Effector memory CD8-positive, alpha-beta T cell (primary cell): ENCODE measurements around the gene ERN1.

ENCODE experiments used
- ATAC-seq: fragments of 150-1000 bp; cut with Tn5 transposase; replicated peaks from 2 replicates; pipeline ENCODE4 v1.10.0; 2021; ENCODE audit warnings: mild to moderate bottlenecking, moderate library complexity
- DNase-seq, 3 experiments: peaks; one replicate each; pipeline ENCODE4 v3.0.0; 2021
- H3K27ac Mint-ChIP-seq, 2 donors: one replicate each; pipeline ENCODE4 v1.8.0; 2022; ENCODE audit warnings: mild to moderate bottlenecking in 2 of 2, mixed read lengths in 2 of 2, moderate library complexity in 2 of 2
- H3K27me3 Mint-ChIP-seq, 2 donors: one replicate each; pipeline ENCODE4 v1.8.0; 2022; ENCODE audit warnings: mixed read lengths in 2 of 2
- H3K36me3 Mint-ChIP-seq: one replicate; pipeline ENCODE4 v1.8.0; 2022; ENCODE audit warnings: mild to moderate bottlenecking, moderate library complexity, mixed read lengths; ENCODE audit not compliant: insufficient read depth
- H3K4me1 Mint-ChIP-seq, 2 donors: one replicate each; pipeline ENCODE4 v1.8.0; 2022; ENCODE audit warnings: low read depth in 2 of 2, mixed read lengths in 2 of 2
- H3K4me3 Mint-ChIP-seq, 2 donors: one replicate each; pipeline ENCODE4 v1.8.0; 2022; ENCODE audit warnings: mild to moderate bottlenecking in 2 of 2, mixed read lengths in 2 of 2, moderate library complexity in 2 of 2
- H3K9me3 Mint-ChIP-seq, 2 donors: one replicate each; pipeline ENCODE4 v1.8.0; 2022; ENCODE audit warnings: mixed read lengths in 2 of 2

ERN1 gene

GRCh38 chr17:64138441-64138840, 8.5 kb upstream of the ERN1 start:
- Mint-ChIP-seq H3K4me1 (peaks cover 4% of the 10 kb centered on the region in 2 donors), H3K4me3 (no peak overlapping the region), H3K9me3 (no peaks in the 10 kb centered on the region), H3K27me3 (no peaks in the 10 kb centered on the region), H3K27ac (no peak overlapping the region), H3K36me3 (no peaks in the 10 kb centered on the region)
- DNase-seq (no peak), ATAC-seq (no peak)

GRCh38 chr17:64135000-64135399, 5.1 kb upstream of the ERN1 start:
- ATAC-seq, result no peak
- Mint-ChIP-seq H3K9me3 (no peaks in the 10 kb centered on the region), H3K36me3 (peaks cover 9% of the 10 kb centered on the region), H3K4me3 (no peak overlapping the region), H3K27me3 (no peaks in the 10 kb centered on the region), H3K27ac (no peak overlapping the region), H3K4me1 (peaks cover 10 to 12% of the 10 kb centered on the region in 2 donors)
- no peak for DNase-seq

DNA sequence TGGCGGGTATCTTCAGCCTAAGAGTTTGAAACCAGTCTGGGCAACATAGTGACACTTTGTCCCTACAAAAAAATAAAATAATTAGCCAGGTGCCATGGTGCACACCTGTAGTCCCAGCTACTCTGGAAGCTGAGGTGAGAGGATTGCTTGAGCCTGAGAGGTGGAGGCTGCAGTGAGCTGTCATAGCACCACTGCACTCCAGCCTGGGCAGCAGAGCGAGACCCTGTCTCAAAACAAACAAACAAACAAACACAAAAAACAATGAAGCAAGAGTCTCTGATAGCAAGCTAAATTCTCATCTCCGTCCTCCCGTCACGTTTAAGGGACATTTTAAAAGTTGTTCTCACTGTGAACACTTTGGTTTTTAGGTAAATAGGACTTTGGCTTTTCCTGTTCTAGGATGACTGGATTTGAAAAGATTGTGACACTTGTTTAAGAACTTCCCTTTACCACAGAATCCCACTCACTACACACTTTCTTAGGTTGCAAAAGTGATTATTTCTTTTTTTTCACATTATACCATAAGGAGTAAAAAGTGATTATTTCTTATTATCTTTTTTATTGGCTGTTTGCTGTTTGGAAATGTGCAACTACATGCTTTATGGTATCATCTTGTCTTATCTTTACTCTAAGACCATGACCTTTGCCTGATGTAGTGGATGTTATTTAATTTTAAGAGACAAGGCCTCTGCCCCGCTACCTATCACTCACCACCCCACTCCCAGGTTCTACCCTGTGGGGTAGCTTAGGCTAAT, 4.4 kb upstream of the ERN1 start:
- no peaks in the 10 kb centered on the region for H3K27me3 Mint-ChIP-seq
- no peaks in the 10 kb centered on the region for H3K9me3 Mint-ChIP-seq
- H3K4me3 Mint-ChIP-seq, result no peak overlapping the region
- ATAC-seq, result no peak
- H3K27ac Mint-ChIP-seq, result no peak overlapping the region
- peaks cover 12% of the 10 kb centered on the region for H3K36me3 Mint-ChIP-seq
- DNase-seq, result no peak
- H3K4me1 Mint-ChIP-seq, result peaks cover 10 to 12% of the 10 kb centered on the region in 2 donors

- no peaks in the 10 kb centered on the region for H3K9me3 Mint-ChIP-seq
- DNase-seq (peak in 2 of 3 experiments; percentile 25 to 26), ATAC-seq (no peak)
- peaks cover 18% of the 10 kb centered on the region for H3K36me3 Mint-ChIP-seq
- H3K4me3 Mint-ChIP-seq, result no peak overlapping the region
- H3K27ac Mint-ChIP-seq, result no peak overlapping the region
- H3K27me3 Mint-ChIP-seq, result no peaks in the 10 kb centered on the region
- peaks cover 15% of the 10 kb centered on the region in 2 donors for H3K4me1 Mint-ChIP-seq
Observed at GRCh38 chr17:64133546-64134215, 3.7 kb upstream of the ERN1 start.

- no peak for DNase-seq
- peak overlapping the region in 1 of 2 donors; percentile 98 for H3K27ac Mint-ChIP-seq
Observed at GRCh38 chr17:64131606-64132270, 1.8 kb upstream of the ERN1 start.

GRCh38 chr17:64130559-64131001, 636 bp upstream of the ERN1 start:
- Mint-ChIP-seq H3K4me1 (peaks cover 32 to 38% of the 10 kb centered on the region in 2 donors), H3K4me3 (peak overlapping the region; percentile 79 to 81), H3K9me3 (no peaks in the 10 kb centered on the region), H3K36me3 (peaks cover 42% of the 10 kb centered on the region), H3K27me3 (no peaks in the 10 kb centered on the region), H3K27ac (peak overlapping the region; percentile 96 to 98)
- peak in 2 of 3 experiments; percentile 41 to 42 for DNase-seq
- peak; percentile 46 for ATAC-seq

More at GRCh38 chr17:64131606-64132270, 1.8 kb upstream of the ERN1 start:
- no peak for ATAC-seq
- Mint-ChIP-seq H3K4me3 (no peak overlapping the region), H3K27me3 (no peaks in the 10 kb centered on the region), H3K4me1 (peaks cover 22 to 28% of the 10 kb centered on the region in 2 donors), H3K36me3 (peaks cover 31% of the 10 kb centered on the region), H3K9me3 (no peaks in the 10 kb centered on the region)

DNA sequence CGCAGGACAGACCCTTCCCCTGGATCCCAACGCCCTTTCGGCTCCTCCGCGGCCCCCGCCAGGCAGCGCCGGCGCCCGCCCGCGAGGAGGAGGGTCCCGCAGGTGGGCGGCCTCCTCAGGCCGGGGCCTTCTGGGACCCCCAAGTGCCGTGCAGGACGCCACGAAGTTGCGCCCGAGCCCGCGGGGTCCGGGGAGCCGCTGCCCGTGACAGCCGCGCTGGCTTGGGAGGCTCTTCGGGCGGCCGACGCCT, 504 bp downstream of the ERN1 start:
- Mint-ChIP-seq H3K27me3 (no peaks in the 10 kb centered on the region), H3K36me3 (peaks cover 51% of the 10 kb centered on the region), H3K27ac (peak overlapping the region in 1 of 2 donors; percentile 89), H3K9me3 (no peaks in the 10 kb centered on the region), H3K4me1 (peaks cover 41 to 49% of the 10 kb centered on the region in 2 donors), H3K4me3 (peak overlapping the region; percentile 89 to 90)
- ATAC-seq (no peak), DNase-seq (no peak)

GRCh38 chr17:64128787-64129514, 993 bp downstream of the ERN1 start:
- no peaks in the 10 kb centered on the region for H3K27me3 Mint-ChIP-seq
- H3K27ac Mint-ChIP-seq, result peak overlapping the region; percentile 81 to 89
- H3K36me3 Mint-ChIP-seq, result peaks cover 55% of the 10 kb centered on the region
- ATAC-seq (no peak), DNase-seq (no peak)
- H3K9me3 Mint-ChIP-seq, result no peaks in the 10 kb centered on the region
- peaks cover 44 to 52% of the 10 kb centered on the region in 2 donors for H3K4me1 Mint-ChIP-seq
- H3K4me3 Mint-ChIP-seq, result peak overlapping the region; percentile 89 to 90

DNA sequence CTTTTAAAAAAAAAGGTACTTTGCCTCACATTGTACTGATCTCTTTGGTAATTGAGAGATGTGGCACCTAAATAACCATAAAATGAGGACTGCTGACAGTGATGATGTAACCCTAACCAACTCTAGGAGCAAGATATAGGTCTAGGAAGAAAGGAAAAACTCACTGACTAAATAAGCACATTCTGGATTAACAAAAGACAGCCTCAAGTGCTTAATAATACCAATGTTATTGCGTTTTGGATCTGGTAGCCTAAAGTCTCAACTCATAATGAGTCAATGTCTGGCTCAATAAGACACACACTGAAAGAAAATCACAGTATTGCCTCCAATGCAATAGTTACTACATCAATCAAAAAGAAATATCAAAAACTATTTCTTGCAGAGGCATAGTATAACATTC, 3.0 kb downstream of the ERN1 start:
- ATAC-seq (no peak), DNase-seq (no peak)
- peaks cover 47 to 55% of the 10 kb centered on the region in 2 donors for H3K4me1 Mint-ChIP-seq
- H3K27me3 Mint-ChIP-seq, result no peaks in the 10 kb centered on the region
- H3K4me3 Mint-ChIP-seq, result peak overlapping the region; percentile 89 to 90
- H3K36me3 Mint-ChIP-seq, result peaks cover 68% of the 10 kb centered on the region
- H3K9me3 Mint-ChIP-seq, result no peaks in the 10 kb centered on the region
- H3K27ac Mint-ChIP-seq, result peak overlapping the region; percentile 90 to 91

DNA sequence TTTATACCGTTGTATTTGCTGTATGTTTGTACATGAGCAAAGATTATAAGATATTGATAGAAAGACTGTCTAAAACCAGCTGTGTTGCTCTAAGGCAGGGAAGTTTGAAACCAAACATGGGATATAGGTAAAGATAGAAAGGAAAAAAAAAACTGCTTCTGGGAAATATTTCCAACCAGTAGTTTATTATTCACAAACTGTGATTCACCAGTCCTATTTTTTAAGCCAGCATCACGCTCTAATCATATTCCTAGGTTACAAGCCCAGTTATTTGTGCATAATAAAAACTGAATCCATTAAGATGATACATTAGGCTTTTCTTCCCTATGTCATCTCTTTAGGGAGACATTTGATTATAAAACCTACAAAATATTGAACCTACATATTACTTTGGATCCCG, 4.0 kb downstream of the ERN1 start:
- no peaks in the 10 kb centered on the region for H3K27me3 Mint-ChIP-seq
- peak overlapping the region; percentile 29 to 90 for H3K4me3 Mint-ChIP-seq
- DNase-seq (no peak), ATAC-seq (no peak)
- H3K27ac Mint-ChIP-seq, result peak overlapping the region; percentile 70 to 90
- H3K4me1 Mint-ChIP-seq, result peaks cover 55 to 58% of the 10 kb centered on the region in 2 donors
- peaks cover 71% of the 10 kb centered on the region for H3K36me3 Mint-ChIP-seq
- H3K9me3 Mint-ChIP-seq, result no peaks in the 10 kb centered on the region

DNA sequence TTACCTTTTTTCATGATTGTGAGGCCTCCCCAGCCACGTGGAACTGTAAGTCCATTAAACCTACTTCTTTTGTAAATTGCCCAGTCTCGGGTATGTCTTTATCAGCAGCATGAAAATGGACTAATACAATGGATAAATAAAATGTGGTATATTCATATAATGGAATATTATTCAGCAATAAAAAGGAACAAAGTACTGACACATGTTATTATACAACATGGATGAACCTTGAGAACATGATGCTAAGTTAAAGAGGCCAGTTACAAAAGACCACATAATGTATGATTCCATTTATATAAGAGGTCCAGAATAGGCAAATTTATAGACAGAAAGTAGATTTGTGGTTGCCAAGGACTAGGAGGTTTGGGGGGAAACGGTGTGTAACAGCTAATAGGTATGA, 5.3 kb downstream of the ERN1 start:
- Mint-ChIP-seq H3K9me3 (no peaks in the 10 kb centered on the region), H3K27ac (no peak overlapping the region), H3K4me3 (peak overlapping the region in 1 of 2 donors; percentile 90), H3K27me3 (no peaks in the 10 kb centered on the region), H3K36me3 (peaks cover 69% of the 10 kb centered on the region), H3K4me1 (peaks cover 57 to 63% of the 10 kb centered on the region in 2 donors)
- no peak for ATAC-seq
- DNase-seq, result no peak

GRCh38 chr17:64123114-64123513, 6.8 kb downstream of the ERN1 start:
- ATAC-seq, result no peak

More at GRCh38 chr17:64123114-64123513, 6.8 kb downstream of the ERN1 start:
- no peak overlapping the region for H3K27ac Mint-ChIP-seq
- H3K27me3 Mint-ChIP-seq, result no peaks in the 10 kb centered on the region
- peaks cover 54 to 58% of the 10 kb centered on the region in 2 donors for H3K4me1 Mint-ChIP-seq
- DNase-seq, result no peak
- H3K36me3 Mint-ChIP-seq, result peaks cover 61% of the 10 kb centered on the region
- no peaks in the 10 kb centered on the region for H3K9me3 Mint-ChIP-seq
- H3K4me3 Mint-ChIP-seq, result no peak overlapping the region
